ENCODE measurements around the gene RAF1. TPM values are rescaled to one million over a fixed set of nuclear protein-coding genes. Genes with fewer than 3 reads are reported as not detected.

The RAF1 gene
- total and polyA plus RNA-seq, 9 of the 15 experiments (the other 6 are each of a cell fraction or from before 2014, with no cell fraction given): 28.0 to 183 (median 85.6) TPM

GRCh38 chr3:12557473-12558100 is 106.3 kb downstream of the RAF1 start (continued):
- no peak; the same call in 1 of the 2 replicates for TF ChIP-seq HMG20A (CRISPR knock-in tag; conservative IDR thresholded peaks at IDR 0.05)
- no peak for TF ChIP-seq BRF2 (IDR thresholded peaks at IDR 0.05; ENCODE audit: borderline replicate concordance, insufficient read depth, insufficient read length)
- no peak for TF ChIP-seq ZNF740 (CRISPR knock-in tag; IDR thresholded peaks at IDR 0.05)
- TF ChIP-seq ZNF740 (tag; IDR thresholded peaks at IDR 0.05): no peak
- TF ChIP-seq POLR2B (IDR thresholded peaks at IDR 0.05; ENCODE audit: low read depth, partially characterized antibody): no peak
- TF ChIP-seq HOMEZ (CRISPR knock-in tag; IDR thresholded peaks at IDR 0.05): no peak
- no peak for TF ChIP-seq FUS (optimal IDR thresholded peaks at IDR 0.05; ENCODE audit: low read depth, low read length)
- no peak for TF ChIP-seq RBM34 (IDR thresholded peaks at IDR 0.05; ENCODE audit: borderline replicate concordance, insufficient read depth, low read length)
- TF ChIP-seq E2F6 (IDR thresholded peaks at IDR 0.05; ENCODE audit: borderline replicate concordance in 1 of 2, extremely low read depth in 1 of 2, insufficient read depth in 1 of 2, insufficient read length in 1 of 2, low read depth in 1 of 2, low read length in 1 of 2, poor library complexity in 1 of 2, severe bottlenecking in 1 of 2): no peak
- no peak for TF ChIP-seq MXI1 (IDR thresholded peaks at IDR 0.05; ENCODE audit: low read depth, low read length)
- TF ChIP-seq PHB2 (IDR thresholded peaks at IDR 0.05; ENCODE audit: low read depth): no peak
- TF ChIP-seq PML (IDR thresholded peaks at IDR 0.05; ENCODE audit: low read length): no peak
- TF ChIP-seq CTCF (IDR thresholded peaks at IDR 0.05 in 2 of 3, conservative IDR thresholded peaks at IDR 0.05 in 1 of 3; ENCODE audit: insufficient read depth in 2 of 3, low read depth in 1 of 3, low read length in 3 of 3): peak in 2 of 3 experiments; percentile 11 to 15; a peak in 1 of 6 replicates
- no peak for TF ChIP-seq HBP1 (CRISPR knock-in tag; IDR thresholded peaks at IDR 0.05)
- no peak for TF ChIP-seq ZHX1 (conservative IDR thresholded peaks at IDR 0.05; ENCODE audit: low read length)

Measured in K562 (cell line).